Measurements from ENCODE around the gene USP21.

The USP21 gene

DNA sequence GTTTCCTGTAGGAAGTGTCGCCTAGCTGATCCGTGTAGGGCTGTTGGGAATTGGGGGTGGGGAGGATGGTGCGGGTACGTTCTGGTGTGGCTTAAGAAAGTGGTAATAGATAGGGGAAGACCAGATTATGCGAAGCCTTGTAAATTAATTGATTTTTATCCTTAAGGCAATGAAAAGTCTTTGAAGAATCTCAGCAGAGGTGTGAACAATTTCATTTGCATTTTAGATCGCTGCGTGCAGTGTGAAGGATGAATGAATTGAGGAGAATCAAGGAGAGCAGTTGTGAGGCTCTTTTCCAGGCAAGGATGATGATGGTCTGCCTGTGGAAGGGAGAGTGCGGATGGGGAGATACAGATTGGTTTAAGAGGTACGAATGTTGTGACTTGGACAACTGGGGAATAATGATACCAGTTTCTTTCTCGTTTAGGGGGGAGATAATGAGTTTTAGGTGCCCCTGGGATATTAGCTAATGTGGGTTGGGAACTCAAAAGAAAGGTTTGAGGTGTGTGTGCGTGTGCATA lies 26.0 kb upstream of the USP21 start:
- no peak for DNase-seq

DNA sequence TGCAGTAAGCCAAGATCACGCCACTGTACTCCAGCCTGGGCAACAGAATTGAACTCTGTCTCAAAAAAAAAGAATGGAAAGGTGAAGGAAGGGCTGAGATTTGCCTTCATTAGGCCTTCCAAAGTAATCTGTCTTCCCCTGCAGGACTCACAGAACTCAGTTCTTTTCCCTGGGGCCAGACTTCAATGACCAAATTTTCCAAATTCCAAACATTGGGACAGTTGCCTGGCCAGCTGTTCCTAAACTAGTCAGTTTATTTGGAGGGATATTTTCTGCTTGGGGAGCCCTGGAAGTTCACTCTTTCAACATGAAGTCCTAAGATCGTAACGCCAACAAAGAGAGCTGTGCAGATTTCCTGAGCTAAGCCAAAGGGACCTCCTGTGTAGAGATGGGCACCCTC lies 21.4 kb upstream of the USP21 start:
- no peak for DNase-seq

GRCh38 chr1:161138431-161138830 lies 20.9 kb upstream of the USP21 start:
- DNase-seq, result no peak

GRCh38 chr1:161139766-161140165 lies 19.5 kb upstream of the USP21 start:
- DNase-seq, result no peak

DNA sequence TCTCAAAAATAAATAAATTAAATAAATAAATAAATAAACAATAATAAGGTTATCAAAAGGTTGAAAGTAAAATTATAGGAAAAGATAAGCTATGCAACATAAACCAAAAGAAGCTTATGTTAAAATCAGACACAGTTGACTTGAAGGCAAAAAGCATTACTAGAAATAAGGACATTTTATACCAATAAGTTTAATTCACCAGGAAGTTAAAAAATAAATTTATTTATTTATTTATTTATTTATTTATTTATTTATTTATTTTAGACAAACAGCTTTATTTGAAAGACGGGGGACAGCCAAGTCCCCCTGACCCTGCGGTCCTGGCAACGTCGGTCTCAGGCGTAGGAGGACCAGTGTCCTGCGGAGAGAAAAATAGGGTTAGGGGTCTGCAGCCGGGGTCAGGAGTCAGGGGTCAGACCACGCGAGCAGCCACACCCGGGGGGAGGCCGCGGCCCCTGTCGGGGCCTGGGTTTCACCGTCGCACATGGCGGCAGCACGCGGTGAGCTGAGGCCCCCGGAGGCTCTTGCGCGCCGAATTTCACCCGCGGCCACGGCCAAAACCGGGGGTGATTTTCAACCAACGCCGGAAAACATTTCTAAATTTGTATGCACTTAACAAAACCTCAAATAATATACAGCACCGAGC lies 18.4 kb upstream of the USP21 start:
- DNase-seq, result no peak

DNA sequence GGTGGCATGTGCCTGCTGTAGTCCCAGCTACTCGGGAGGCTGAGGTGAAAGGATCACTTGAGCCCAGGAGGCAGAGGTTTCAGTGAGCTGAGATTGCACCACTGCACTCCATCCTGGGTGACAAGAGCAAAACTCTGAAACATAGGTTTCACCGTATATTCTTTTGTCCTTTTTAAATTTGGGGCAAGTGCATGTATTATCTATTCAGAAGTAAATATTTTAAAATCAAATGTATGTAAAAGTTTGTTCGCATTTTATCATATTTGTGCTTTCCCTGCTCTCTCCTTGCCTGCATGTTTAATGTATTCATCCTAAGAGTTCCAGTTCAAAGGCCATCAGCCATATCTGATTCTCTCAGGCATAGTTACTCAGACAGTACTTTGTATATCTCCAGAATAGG lies 13.5 kb upstream of the USP21 start:
- no peak for DNase-seq

- no peak for DNase-seq
Measured at GRCh38 chr1:161153176-161153575, 6.1 kb upstream of the USP21 start.

DNA sequence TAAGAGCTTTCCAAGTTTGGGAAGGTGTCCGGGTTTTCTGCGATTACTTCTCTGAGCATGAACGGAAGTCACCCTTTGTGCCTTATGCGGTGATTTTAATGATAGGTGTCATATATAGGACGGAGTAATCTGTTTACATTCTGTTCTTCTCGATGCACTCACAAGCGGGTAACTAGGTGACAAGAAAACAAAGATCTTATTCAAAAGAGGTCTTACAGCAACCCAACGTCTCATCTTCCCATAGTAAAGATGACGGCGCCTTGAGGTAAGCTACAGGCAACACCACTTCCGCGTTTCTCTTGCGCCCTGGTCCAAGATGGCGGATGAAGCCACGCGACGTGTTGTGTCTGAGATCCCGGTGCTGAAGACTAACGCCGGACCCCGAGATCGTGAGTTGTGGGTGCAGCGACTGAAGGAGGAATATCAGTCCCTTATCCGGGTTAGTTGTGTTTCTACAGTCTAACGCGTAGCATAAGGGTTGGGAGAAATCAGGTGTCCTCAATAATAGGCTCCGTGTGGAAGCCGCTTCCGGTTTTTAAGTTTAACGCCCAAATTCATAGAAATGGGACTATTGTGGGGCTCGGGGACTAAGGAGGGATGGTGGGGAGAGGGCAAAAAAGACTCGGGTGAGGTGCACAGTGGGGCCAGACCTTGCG lies 5.5 kb upstream of the USP21 start, which contains the start of gene UFC1:
TSS of gene UFC1 (plus strand) at position 297 of the 656 bp plus-strand sequence. CDS start at position 317, 20 bp downstream.
- peak; percentile 69 for DNase-seq

DNA sequence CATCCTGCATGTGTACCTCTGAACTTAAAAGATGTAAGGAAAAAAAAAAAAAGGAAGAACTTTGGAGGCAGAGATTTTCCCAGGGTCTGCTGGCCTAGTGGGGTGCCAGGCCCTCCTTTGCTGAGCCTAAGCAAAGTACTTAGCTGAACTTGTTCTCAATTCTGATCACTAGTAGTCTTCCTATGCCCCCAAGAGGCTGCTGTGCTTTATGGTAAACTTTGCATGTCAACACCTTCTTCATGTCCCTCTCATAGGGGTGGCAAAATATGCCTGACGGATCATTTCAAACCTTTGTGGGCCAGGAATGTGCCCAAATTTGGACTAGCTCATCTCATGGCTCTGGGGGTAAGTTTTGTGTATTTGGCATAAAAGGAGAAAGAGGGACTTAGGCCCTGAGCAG lies 1.4 kb upstream of the USP21 start:
- no peak for DNase-seq

- no peak for DNase-seq
Measured at GRCh38 chr1:161158316-161159010, 837 bp upstream of the USP21 start.

DNA sequence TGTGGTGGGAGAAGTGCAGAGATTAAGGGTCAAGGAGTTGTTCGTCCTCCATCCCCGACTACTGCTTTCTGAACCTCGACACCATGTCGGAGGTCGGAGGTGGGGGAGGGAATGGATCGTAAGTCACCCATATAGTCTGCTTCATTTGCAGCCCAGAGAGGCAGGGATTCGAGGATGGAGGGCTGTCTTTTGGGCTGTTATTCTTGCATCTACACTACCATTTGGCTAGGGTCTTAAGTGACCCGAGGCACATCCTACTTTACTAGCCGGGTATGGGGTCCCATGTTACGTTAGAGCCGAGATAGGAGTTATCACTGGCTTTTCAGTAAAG lies 578 bp downstream of the USP21 start:
- no peak for DNase-seq

- DNase-seq, result no peak
Measured at GRCh38 chr1:161160671-161161145, 1.4 kb downstream of the USP21 start.

DNA sequence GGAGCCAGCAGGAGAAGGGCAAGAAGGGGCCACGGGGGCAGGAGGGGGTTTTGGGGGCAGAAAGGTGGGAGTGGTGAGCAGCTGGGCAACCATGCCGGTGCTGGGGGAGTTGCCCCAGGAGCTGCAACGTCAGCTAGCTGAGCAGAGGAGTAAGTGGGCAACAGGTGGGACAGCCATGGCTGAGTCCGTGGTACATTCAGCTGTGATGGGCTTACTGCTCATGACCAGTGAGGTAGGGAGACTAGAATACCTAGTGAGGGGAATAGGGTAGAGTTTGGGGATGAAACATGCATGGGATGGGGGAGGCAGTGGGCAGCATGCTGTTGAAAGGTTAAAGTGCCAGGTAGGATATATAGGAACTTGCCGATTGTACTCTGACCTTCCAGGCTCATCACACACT lies 2.4 kb downstream of the USP21 start:
- no peak for DNase-seq

DNA sequence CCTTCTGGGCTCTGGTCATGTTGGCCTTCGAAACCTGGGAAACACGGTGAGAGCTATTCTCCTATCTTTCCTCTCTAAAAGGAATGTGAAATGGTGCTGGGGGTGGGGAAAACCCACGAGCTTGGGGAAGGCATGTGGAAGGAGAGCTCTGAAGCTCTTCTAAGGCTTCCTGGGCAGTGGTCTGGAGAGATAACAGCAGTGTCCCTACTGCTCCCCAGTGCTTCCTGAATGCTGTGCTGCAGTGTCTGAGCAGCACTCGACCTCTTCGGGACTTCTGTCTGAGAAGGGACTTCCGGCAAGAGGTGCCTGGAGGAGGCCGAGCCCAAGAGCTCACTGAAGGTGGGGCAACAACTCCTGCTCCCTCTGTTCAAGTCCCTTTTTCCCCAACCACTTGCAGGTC lies 2.8 kb downstream of the USP21 start:
- no peak for DNase-seq

DNA sequence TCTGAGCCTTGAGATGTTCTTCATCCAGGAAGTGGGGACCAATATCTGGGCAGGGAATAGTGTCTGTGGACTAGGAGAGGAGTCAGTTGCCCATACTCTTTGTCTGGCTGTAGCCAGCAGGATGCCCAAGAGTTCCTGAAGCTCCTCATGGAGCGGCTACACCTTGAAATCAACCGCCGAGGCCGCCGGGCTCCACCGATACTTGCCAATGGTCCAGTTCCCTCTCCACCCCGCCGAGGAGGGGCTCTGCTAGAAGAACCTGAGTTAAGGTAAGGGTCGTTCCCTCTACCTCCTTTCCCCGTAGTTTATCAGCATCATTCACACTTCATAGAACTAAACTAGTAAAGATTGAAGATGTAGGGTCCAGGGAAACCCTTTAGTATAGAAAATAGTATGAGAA lies 3.5 kb downstream of the USP21 start:
- no peak for DNase-seq

- no peak for DNase-seq
Measured at GRCh38 chr1:161163793-161164192, 4.5 kb downstream of the USP21 start.

DNA sequence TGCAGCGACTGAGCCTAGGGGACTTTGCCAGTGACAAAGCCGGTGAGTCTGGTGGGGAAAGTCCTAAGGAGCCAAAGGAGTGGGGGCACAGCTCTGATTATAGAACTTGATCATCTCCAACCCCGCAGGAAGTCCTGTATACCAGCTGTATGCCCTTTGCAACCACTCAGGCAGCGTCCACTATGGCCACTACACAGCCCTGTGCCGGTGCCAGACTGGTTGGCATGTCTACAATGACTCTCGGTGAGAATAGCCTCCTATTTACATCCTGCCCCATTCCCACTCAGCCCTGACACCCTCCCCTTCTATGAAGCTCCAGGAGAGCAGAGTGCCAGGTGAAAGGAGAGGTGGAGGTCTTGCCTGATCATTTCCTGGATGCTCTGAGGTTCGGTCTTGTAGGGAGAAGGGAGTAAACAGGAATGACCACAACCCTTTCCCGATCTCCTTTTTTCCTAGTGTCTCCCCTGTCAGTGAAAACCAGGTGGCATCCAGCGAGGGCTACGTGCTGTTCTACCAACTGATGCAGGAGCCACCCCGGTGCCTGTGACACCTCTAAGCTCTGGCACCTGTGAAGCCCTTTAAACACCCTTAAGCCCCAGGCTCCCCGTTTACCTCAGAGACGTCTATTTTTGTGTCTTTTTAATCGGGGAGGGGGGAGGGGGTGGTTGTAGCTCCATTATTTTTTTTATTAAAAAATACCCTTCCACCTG lies 5.8 kb downstream of the USP21 start:
- DNase-seq, result no peak

DNA sequence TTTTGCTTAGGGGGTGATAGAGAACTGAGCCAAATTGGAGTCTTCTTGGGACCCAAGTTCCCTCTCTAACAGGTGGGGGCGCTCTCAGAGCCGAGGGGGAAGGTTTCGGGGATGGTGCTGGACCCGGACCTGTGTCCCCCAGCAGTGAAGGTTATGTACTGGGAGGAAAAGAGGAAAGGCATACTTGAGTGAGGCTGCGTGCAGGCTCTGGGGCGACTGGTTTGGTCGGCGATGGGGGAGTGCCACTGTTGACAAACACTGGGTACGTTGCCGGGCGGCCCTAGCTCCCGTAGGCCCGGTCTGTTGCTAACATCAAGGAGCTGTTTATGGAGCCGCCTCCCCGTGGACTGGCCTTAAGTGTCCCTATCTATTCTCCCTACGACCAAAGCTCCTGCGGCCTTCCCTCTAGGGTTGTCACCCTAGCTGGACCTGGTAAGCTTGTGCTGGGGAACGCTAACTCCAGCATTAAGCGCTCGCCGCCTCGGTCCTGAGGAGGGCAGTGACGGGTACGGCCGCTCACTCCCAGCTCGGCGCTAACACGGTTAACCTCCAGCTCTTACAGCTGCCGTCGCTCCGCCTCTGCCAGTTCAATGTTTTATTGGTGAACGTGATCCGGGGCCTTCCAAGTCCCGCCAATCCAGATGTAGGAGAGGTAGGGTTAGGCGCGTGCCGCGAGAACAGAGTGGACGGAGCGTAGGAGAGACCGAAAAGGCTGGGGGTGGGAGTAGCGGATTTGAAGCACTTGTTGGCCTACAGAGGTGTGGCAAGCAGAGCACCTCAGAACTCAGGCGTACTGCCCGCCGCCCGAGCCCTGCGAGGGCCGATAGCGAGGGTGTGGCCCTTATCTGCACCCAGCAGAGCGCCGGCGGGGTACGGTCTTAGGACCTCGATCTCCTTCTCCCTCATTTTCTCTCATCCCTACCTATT lies 6.7 kb downstream of the USP21 start, which contains the start of gene PPOX:
TSS of gene PPOX (plus strand) at position 685 of the 927 bp plus-strand sequence. CDS start 422 bp downstream, outside the sequence.
- peak; percentile 84 for DNase-seq

- no peak for DNase-seq
Measured at GRCh38 chr1:161166669-161167548, 7.6 kb downstream of the USP21 start.

- DNase-seq, result no peak
Measured at GRCh38 chr1:161168906-161169305, 9.6 kb downstream of the USP21 start.

DNA sequence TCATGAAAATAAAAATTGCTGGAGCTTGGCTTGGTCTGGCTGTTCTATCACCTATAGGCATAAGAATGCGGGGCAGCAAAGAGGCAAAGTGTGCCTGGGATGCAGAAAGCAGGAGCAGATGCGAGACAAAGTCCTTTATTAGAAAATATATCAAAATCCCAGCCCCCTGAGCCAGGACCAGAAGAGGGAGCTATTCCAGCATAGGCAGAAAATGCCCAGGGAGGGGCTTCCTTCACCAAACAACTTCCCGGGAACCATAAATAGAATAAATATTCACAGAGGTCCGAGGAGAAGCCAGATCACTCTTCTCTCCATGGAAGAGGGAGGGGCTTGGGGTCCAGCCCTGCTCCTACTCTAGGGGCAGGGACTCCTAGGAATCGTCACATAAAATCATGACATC lies 11.9 kb downstream of the USP21 start:
- no peak for DNase-seq

Measured in activated CD4-positive, alpha-beta T cell treated with anti-CD3 and anti-CD28 coated beads for 1 hour (primary cell).